Erythroblast (primary cell): ENCODE results near the gene TRAPPC2L.

ENCODE experiments used
- GATA1 ChIP-seq: IDR thresholded peaks from 2 replicates; pipeline ENCODE4 v1.6.1; 2011; ENCODE audit warnings: low read depth, mild to moderate bottlenecking, control low read depth, low read length, moderate library complexity
- POLR2A ChIP-seq: IDR thresholded peaks from 2 replicates; pipeline ENCODE4 v1.6.1; 2011; ENCODE audit warnings: mild to moderate bottlenecking, low read length

- TF ChIP-seq POLR2A = no peak
- no peak for TF ChIP-seq GATA1
Measured at GRCh38 chr16:88911946-88912310, 55.0 kb downstream of the TRAPPC2L start.
